Measurements from ENCODE around the gene HPSE.

GRCh38 chr4:83261307-83261706 is 73.3 kb downstream of the HPSE start:
- TF ChIP-seq MAX (IDR thresholded peaks at IDR 0.05; ENCODE audit: low read depth) (no peak), POLR2AphosphoS5 (IDR thresholded peaks at IDR 0.05; ENCODE audit: low read depth, low read length) (no peak), RAD21 (IDR thresholded peaks at IDR 0.05; ENCODE audit: low read length) (no peak), CTCF (IDR thresholded peaks at IDR 0.05) (no peak), REST (IDR thresholded peaks at IDR 0.05; ENCODE audit: low read depth, low read length) (no peak), NRF1 (IDR thresholded peaks at IDR 0.05; ENCODE audit: low read depth, low read length) (no peak), USF2 (IDR thresholded peaks at IDR 0.05; ENCODE audit: borderline replicate concordance, low read depth, low read length) (no peak), ZBTB33 (IDR thresholded peaks at IDR 0.05; ENCODE audit: borderline replicate concordance, low read depth) (no peak), FOXJ3 (CRISPR knock-in tag; IDR thresholded peaks at IDR 0.05) (no peak)
